Pancreas (tissue), 10 donors: ENCODE data around the gene SLC30A5. TPM values are rescaled to one million over a fixed set of nuclear protein-coding genes. Genes with fewer than 3 reads are reported as not detected.
"Not testable (repeated sequence)": the region's sequence is repeated elsewhere in the genome, so short reads cannot be mapped to it uniquely, and the experiment has no call there.

Experiments
- ATAC-seq, 4 donors: fragments of 200-7000 bp; cut with Tn5 transposase; one replicate each; pipeline versions ENCODE4 v1.8.0 to v1.9.1; 2020; ENCODE audit warnings: mild to moderate bottlenecking in 4 of 4, moderate library complexity in 4 of 4
- DNase-seq, 6 donors: peaks; one replicate each; pipeline ENCODE4 v3.0.0-alpha.2; 2020
- FAIRE-seq: peaks from 2 replicates; lab custom pipeline; 2012; peaks lifted over from hg19 to GRCh38; lab: Jason Lieb, UNC
- H3K27ac ChIP-seq, 4 donors: fragments of 200-600 bp; sonication (generic); 1 replicate in 3 of 4; 2 replicates in 1 of 4; pipeline versions ENCODE4 v1.5.0 to v1.8.0; 2020
- H3K27me3 ChIP-seq, 4 donors: fragments of 200-600 bp; one replicate each; pipeline ENCODE4 v1.8.0; 2021
- H3K36me3 ChIP-seq, 3 donors: fragments of 200-600 bp; sonication (generic) in 1 of 3; one replicate each; pipeline versions ENCODE4 v1.5.0 to v1.8.0; 2020 to 2021
- H3K4me1 ChIP-seq, 3 donors: fragments of 200-600 bp; one replicate each; pipeline ENCODE4 v1.8.0; 2021
- H3K4me3 ChIP-seq, 4 donors: fragments of 200-600 bp; sonication (generic) in 2 of 4; one replicate each; pipeline versions ENCODE4 v1.5.0 to v1.8.0; 2020 to 2021
- H3K9me3 ChIP-seq, 4 donors: fragments of 200-600 bp; one replicate each; pipeline ENCODE4 v1.8.0; 2021
- CTCF ChIP-seq, 4 donors: fragments of 200-600 bp; sonication (generic) in 3 of 4; IDR thresholded peaks; one replicate each; pipeline versions ENCODE4 v1.5.0 to v1.8.0; 2021; ENCODE audit warnings: antibody characterized with exemption in 4 of 4
- WGBS, 2 donors: extraction: QIAGEN DNeasy Blood & Tissue Kit; methylation state at CpG; one replicate each; pipeline ENCODE4 v1.1.7; 2013; 5-methylcytosine and 5-hydroxymethylcytosine counted together
- intact Hi-C, 3 donors: fragments of 100-400 bp; cut with DNase I; formaldehyde crosslinking; loops; one replicate each; pipeline versions ENCODE4 v1.11.1 to v1.14.2; 2022
- polyA plus RNA-seq, 2 donors: library from polyadenylated mRNA; stranded (reverse); fragments of 200-250 nt; gene quantifications; one replicate each; pipeline ENCODE4 v1.2.3, GENCODE V29; 2013
- total RNA-seq, 6 donors: library from RNA; stranded (reverse); fragmentation: NEBNext Ultra II Directional in 4 of 6; extraction: Animal tissue kit (Norgen Biotek cat#: 25700) in 4 of 6; gene quantifications; one replicate each; pipeline versions ENCODE4 v1.2.1 to v1.2.4, GENCODE V29; 2021 to 2023
- donor health status: healthy with polysubstance abuse.
- donor health status: DM: no; HTN: no; CAD: no; lungs with moderate emphysema.
- donor health status: DM: no; HTN: no; CAD: no.
- donor health status: control.
- donor health status: control.
- donor health status: Bipolar disorder and iron deficiency.
- donor health status: DM: yes; HTN: yes; CAD: no.
- donor health status: DM: no; HTN: no; CAD: no.
- donor health status: DM: no; HTN: no; CAD: no.
- donor health status: DM: yes; HTN: yes; CAD: no.

The SLC30A5 gene
- total and polyA plus RNA-seq, 8 donors: 18.2 to 37.0 (median 25.0) TPM

- no peak for TF ChIP-seq CTCF (IDR thresholded peaks at IDR 0.05)
- no peaks in the 10 kb centered on the region for H3K27me3 ChIP-seq
- FAIRE-seq: no peak
- no peak for DNase-seq
- peaks cover 4 to 20% (median 11%) of the 10 kb centered on the region in 3 donors for H3K4me1 ChIP-seq
- intact Hi-C loops: no loop called here
- H3K27ac ChIP-seq: no peak overlapping the region
- H3K36me3 ChIP-seq: no peaks in the 10 kb centered on the region
- ATAC-seq: no peak
- no peak overlapping the region for H3K4me3 ChIP-seq
- H3K9me3 ChIP-seq: no peaks in the 10 kb centered on the region
- 78 to 82% methylated on average over 6 of the region's 6 CpGs for WGBS, 2 donors
These were observed 845 bp upstream of the SLC30A5 start for GRCh38 chr5:69092969-69093368.

DNA sequence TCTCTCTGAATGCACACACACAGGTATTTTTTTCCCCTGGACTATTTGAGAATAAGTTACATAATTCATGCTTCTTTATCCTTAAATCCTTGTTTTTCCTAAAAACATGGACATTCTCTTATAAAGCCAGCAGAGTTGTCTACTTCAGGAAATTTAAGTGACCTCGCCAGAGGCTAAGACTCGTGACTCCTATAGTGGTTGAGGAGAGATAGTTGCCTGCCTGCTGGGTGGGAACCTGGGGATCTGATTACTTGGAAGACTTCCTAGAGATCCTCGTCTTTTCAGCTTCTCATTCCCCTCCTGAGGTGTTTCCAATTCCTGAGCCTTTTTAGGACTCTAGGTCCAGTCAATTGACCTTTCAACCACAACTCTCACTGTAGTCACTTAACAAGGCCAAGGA, 5.5 kb downstream of the SLC30A5 start:
- Histone ChIP-seq H3K4me3 (no peak overlapping the region), H3K9me3 (no peaks in the 10 kb centered on the region), H3K27me3 (no peaks in the 10 kb centered on the region), H3K36me3 (peaks cover 0 to 11% (median 4%) of the 10 kb centered on the region in 3 donors), H3K4me1 (peaks cover 4 to 28% (median 11%) of the 10 kb centered on the region in 3 donors), H3K27ac (no peak overlapping the region)
- DNase-seq (no peak), FAIRE-seq (no peak), ATAC-seq (no peak)
- intact Hi-C loops: no loop called here
- WGBS, 2 donors: 65 to 72% methylated on average over 3 of the region's 3 CpGs
- TF ChIP-seq CTCF (IDR thresholded peaks at IDR 0.05): no peak

DNA sequence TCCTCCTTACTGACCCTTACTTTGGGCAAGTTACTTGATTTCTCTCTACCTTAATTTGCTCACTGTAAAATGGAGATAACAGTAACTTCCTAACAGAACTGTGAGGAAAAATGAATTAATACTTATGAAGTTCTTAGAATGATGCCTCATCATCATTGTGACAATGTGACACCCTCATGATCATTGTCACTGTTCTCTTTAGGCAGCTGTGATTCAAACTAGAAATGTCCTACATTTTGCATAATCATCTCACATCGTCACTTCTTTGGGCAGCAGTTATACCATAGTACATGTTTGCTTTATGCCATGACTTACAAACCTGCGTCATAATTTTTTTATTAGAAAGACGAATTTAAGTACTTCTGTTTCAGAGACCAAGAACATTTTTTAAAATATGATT, 9.7 kb downstream of the SLC30A5 start:
- TF ChIP-seq CTCF (IDR thresholded peaks at IDR 0.05): no peak
- H3K27ac ChIP-seq: no peak overlapping the region
- intact Hi-C loops: no loop called here
- whole genome bisulfite sequencing, 2 donors: 72 to 75% methylated on average over 3 of the region's 3 CpGs
- ATAC-seq: no peak
- DNase-seq: no peak
- H3K9me3 ChIP-seq: no peaks in the 10 kb centered on the region
- peaks cover 0 to 4% (median 0%) of the 10 kb centered on the region in 3 donors for H3K4me1 ChIP-seq
- no peaks in the 10 kb centered on the region for H3K27me3 ChIP-seq
- H3K4me3 ChIP-seq: no peak overlapping the region
- peaks cover 0 to 42% (median 7%) of the 10 kb centered on the region in 3 donors for H3K36me3 ChIP-seq
- no peak for FAIRE-seq

DNA sequence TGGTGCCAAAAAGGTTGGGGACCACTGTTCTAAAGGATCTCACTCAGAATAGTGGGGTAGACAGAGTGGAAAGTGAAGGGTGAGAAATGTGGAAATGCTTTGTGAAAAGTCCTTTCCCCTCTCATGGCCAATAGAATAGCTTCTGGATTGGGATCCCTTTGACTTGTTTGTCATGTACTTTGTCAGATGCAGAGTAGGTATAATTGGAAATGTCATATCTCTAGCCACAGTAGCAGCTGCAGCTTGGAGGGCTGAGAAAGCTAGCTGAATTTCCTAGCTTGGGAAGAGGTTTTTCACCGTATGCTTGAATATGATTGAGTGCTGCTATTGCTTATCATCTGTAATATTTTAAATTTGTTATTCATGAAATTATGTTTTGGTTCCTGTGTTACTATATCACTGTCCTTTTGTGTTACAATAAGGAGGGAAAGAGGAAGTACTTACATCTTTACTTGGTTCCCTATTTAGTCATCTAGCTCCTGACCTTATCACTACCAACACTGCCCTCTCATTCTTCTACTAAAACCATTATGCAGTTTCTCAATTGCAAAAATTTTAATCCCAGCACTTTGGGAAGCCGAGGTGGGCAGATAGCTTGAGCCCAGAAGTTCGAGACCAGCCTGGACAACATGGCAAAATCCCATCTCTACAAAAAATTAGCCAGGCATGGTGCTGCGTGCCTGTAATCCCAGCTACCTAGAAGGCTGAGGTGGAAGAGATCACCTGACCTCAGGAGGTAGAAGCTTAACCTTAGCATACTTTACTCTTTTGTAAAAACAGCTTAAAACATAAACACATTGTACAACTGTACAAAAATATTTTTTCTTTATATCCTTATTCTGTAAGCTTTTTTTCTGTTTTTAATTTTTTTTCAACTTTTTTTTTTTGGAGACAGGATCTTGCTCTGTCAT, 12.4 kb downstream of the SLC30A5 start:
- intact Hi-C loops: no loop called here
- H3K36me3 ChIP-seq: peaks cover 0 to 49% (median 11%) of the 10 kb centered on the region in 3 donors
- H3K9me3 ChIP-seq: no peaks in the 10 kb centered on the region
- peak in 1 of 4 donors; percentile 26 for ATAC-seq
- FAIRE-seq: no peak
- no peak for TF ChIP-seq CTCF (IDR thresholded peaks at IDR 0.05)
- H3K27ac ChIP-seq: no peak overlapping the region
- no peak overlapping the region for H3K4me3 ChIP-seq
- H3K27me3 ChIP-seq: no peaks in the 10 kb centered on the region
- H3K4me1 ChIP-seq: no peaks in the 10 kb centered on the region
- DNase-seq: no peak
- WGBS, 2 donors: 79 to 91% methylated on average over 4 of the region's 4 CpGs

DNA sequence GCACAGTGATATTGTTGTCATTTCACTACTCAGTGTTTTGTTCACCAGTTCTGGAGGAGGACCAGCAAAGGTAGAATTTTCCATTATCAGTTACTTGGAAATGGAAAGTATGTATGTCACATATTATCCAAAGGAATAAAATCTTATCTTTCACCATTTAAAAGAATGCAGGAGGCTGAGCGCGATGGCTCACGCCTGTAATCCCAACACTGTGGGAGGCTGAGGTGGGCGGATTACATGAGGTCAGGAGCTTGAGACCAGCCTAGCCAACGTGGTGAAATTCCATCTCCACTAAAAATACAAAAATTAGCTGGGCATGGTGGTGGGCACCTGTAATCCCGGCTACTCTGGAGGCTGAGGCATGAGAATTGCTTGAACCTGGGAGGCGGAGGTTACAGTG, 14.6 kb downstream of the SLC30A5 start:
- intact Hi-C loops, ATAC-seq, H3K4me1 ChIP-seq, H3K27me3 ChIP-seq, H3K9me3 ChIP-seq, H3K4me3 ChIP-seq, FAIRE-seq, DNase-seq, H3K27ac ChIP-seq: not testable (repeated sequence)
- H3K36me3 ChIP-seq: peaks cover 0 to 55% (median 11%) of the 10 kb centered on the region in 3 donors
- WGBS, 2 donors: 97 to 98% methylated on average over 7 of the region's 7 CpGs
